GM10248 (cell line): ENCODE results near the gene CLGN.

Experiments used
- CTCF ChIA-PET: fragments of 300-600 bp; sonication (Branson Sonifier 250); formaldehyde crosslinking; extraction: SDS; loops from one replicate; lab custom pipeline; 2021; ENCODE audit warnings: antibody characterized with exemption; lab: Yijun Ruan, JAX
- POLR2A ChIA-PET: fragments of 350-650 bp; sonication (Branson Sonifier 250); formaldehyde crosslinking; extraction: SDS; loops from one replicate; lab custom pipeline; 2020; ENCODE audit warnings: antibody characterized with exemption; lab: Yijun Ruan, JAX
- DNase-seq: peaks from one replicate; pipeline ENCODE4 v3.0.0; 2012; ENCODE audit errors: extremely low spot score
- CTCF ChIP-seq: IDR thresholded peaks from 2 replicates; pipeline ENCODE4 v1.5.1; 2012; ENCODE audit warnings: mild to moderate bottlenecking, low read depth; ENCODE audit errors: extremely low read depth, missing control alignments, control extremely low read depth

Gene CLGN

DNA sequence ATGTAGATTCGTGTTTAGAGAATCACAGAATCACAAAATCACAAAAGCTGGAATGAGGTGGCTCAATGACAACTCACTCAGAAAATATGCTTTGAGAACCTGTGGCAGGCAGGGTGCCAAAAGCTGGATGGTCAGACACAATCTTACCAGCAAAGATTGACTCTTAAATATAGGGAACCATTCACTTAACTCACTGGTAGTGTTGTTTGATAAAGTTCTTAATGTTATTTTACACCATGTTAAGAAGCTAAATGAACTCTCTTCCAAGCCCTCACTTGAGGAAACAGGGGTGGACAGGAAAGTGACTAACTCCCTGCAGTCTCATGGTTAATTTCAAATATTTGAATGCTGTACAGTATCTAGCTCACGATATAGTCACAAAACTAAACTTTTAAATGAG is 59.7 kb downstream of the CLGN start:
- CTCF ChIA-PET = interaction anchor here (2.2 to 3.0 kb wide), 2 partner anchors 8 to 241 kb away, joined by 6 to 33 read pairs; no protein-coding TSS in a partner anchor
- TF ChIP-seq CTCF = no peak
- POLR2A ChIA-PET = no interaction called here
- no peak for DNase-seq

DNA sequence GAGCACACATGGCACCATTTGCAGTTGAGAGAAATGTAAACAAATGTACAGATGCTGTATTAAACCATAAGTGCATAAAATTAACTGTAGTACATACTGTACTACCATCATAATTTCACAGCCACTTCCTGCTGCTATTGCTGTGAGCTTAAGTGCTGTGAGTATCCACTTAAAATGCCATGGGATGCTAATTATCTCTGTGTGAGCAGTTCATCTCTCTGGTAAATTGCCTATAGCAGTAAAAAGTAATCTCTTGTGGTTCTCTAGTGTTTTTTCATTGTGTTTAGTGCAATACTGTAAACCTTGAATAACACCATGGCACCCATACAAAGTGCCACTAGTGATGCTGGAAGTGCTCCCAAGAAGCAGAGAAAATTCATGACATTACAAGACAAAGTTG is 63.9 kb downstream of the CLGN start:
- DNase-seq = no peak
- ChIA-PET POLR2A (interaction anchor here (0.6 kb wide), 1 partner anchor 217 kb away, joined by 6 read pairs; no protein-coding TSS in a partner anchor), CTCF (interaction anchor here (1.5 to 8.5 kb wide), 4 partner anchors 10 to 246 kb away, joined by 3 to 65 read pairs (median 6); partner anchors contain the start of gene SCOC)
- no peak for TF ChIP-seq CTCF

DNA sequence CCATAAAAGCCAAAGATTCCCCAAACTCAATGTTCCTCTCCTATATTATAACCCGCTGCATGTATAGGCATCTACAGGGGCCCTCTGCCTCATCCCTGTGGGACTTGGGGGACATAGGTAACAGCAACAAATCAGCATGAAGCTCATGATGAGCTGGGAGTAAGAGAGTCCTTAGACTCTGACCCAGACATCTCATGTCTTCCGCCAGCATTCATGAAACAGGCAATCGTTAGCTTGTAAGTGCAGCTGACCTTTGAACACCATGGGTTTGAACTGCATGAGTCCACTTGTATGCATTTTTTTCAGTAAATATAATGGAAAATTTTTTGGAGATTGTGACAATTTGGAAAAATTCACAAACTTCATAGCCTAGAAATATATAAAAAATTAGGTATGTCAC is 64.4 kb downstream of the CLGN start:
- ChIA-PET POLR2A (interaction anchor here (0.6 kb wide), 1 partner anchor 217 kb away, joined by 6 read pairs; no protein-coding TSS in a partner anchor), CTCF (interaction anchor here (1.2 to 8.5 kb wide), 5 partner anchors 12 to 276 kb away, joined by 3 to 65 read pairs (median 7); partner anchors contain the start of gene SCOC)
- TF ChIP-seq CTCF = no peak
- DNase-seq = no peak

DNA sequence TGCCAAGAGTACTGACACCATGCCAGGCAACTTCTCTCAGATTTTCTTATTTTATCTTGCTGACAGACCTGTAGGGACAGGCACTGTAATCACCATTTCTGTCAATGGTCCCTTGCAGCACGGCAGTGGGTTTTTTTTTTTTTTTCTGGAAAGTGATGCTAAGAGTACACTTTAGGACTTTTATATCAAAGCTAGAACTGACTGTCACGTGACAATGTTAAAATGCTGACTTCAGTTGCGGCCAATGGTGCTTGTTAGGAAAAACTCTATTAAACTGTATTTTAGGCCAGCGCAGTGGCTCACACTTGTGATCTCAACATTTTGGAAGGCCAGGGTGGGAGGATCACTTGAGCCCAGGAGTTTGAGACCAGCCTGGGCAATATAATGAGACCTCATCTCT is 66.3 kb downstream of the CLGN start:
- ChIA-PET CTCF (interaction anchor here (0.8 to 8.5 kb wide), 23 partner anchors 8 to 626 kb away, joined by 3 to 65 read pairs (median 5); partner anchors contain the start of gene SCOC), POLR2A (no interaction called here)
- no peak for DNase-seq
- no peak for TF ChIP-seq CTCF

GRCh38 chr4:140359562-140360427 is 67.7 kb downstream of the CLGN start:
- DNase-seq = peak; percentile 47
- CTCF ChIA-PET = interaction anchor here (0.6 to 8.5 kb wide), 47 partner anchors 9 to 838 kb away, joined by 3 to 65 read pairs (median 4); partner anchors contain the start of gene SCOC
- POLR2A ChIA-PET = interaction anchor here (0.6 kb wide), 1 partner anchor 249 kb away, joined by 3 read pairs; no protein-coding TSS in a partner anchor
- TF ChIP-seq CTCF = peak; percentile 70

GRCh38 chr4:140358281-140358680 is 69.2 kb downstream of the CLGN start:
- ChIA-PET CTCF (interaction anchor here (0.6 to 8.5 kb wide), 5 partner anchors 11 to 495 kb away, joined by 3 to 65 read pairs (median 33); partner anchors contain the start of gene SCOC), POLR2A (no interaction called here)
- TF ChIP-seq CTCF = no peak
- DNase-seq = no peak
